RKO (cell line): Measurements from ENCODE around the gene MTRR.

ENCODE experiments used
- DNase-seq: peaks from one replicate; pipeline ENCODE4 v3.0.0-alpha.2; 2016; ENCODE audit warnings: low spot score

Gene MTRR

GRCh38 chr5:7857361-7857760, 11.6 kb upstream of the MTRR start:
- no peak for DNase-seq

GRCh38 chr5:7857926-7858632, 10.9 kb upstream of the MTRR start:
- no peak for DNase-seq

- peak; percentile 18 for DNase-seq
Observed at GRCh38 chr5:7866196-7866595, 2.8 kb upstream of the MTRR start.

- no peak for DNase-seq
Observed at GRCh38 chr5:7867260-7867659, 1.7 kb upstream of the MTRR start.

- DNase-seq = peak; percentile 12
Observed at GRCh38 chr5:7868427-7868772, 548 bp upstream of the MTRR start.

- peak; percentile 15 for DNase-seq
Observed at GRCh38 chr5:7869474-7870136, 657 bp downstream of the MTRR start.

- DNase-seq = peak; percentile 16
Observed at GRCh38 chr5:7871653-7872052, 2.7 kb downstream of the MTRR start.

GRCh38 chr5:7872517-7873130, 3.7 kb downstream of the MTRR start:
- DNase-seq = peak; percentile 22

GRCh38 chr5:7873216-7873615, 4.3 kb downstream of the MTRR start:
- DNase-seq = no peak

- DNase-seq = no peak
Observed at GRCh38 chr5:7874639-7875038, 5.7 kb downstream of the MTRR start.

GRCh38 chr5:7875151-7875550, 6.2 kb downstream of the MTRR start:
- DNase-seq = no peak

GRCh38 chr5:7876867-7877266, 7.9 kb downstream of the MTRR start:
- DNase-seq = peak; percentile 54

- no peak for DNase-seq
Observed at GRCh38 chr5:7877851-7878250, 8.9 kb downstream of the MTRR start.

GRCh38 chr5:7878381-7878873, 9.5 kb downstream of the MTRR start:
- no peak for DNase-seq

GRCh38 chr5:7881091-7881490, 12.1 kb downstream of the MTRR start:
- no peak for DNase-seq

GRCh38 chr5:7881816-7882215, 12.9 kb downstream of the MTRR start:
- no peak for DNase-seq

GRCh38 chr5:7882926-7883325, 14.0 kb downstream of the MTRR start:
- no peak for DNase-seq

- no peak for DNase-seq
Observed at GRCh38 chr5:7884491-7885267, 15.7 kb downstream of the MTRR start.

- DNase-seq = peak; percentile 64
Observed at GRCh38 chr5:7886849-7887475, 18.0 kb downstream of the MTRR start.

- no peak for DNase-seq
Observed at GRCh38 chr5:7888901-7889300, 20.0 kb downstream of the MTRR start.

GRCh38 chr5:7894439-7894838, 25.5 kb downstream of the MTRR start:
- DNase-seq = no peak

- no peak for DNase-seq
Observed at GRCh38 chr5:7894860-7895259, 25.9 kb downstream of the MTRR start.
